HG03159 (cell line): ENCODE measurements around the gene CISTR.
A peak's percentile ranks its signal among the peaks of the same experiment; 100 is the strongest.

ENCODE experiments used
- ATAC-seq: cut with Tn5 transposase; IDR thresholded peaks from one replicate; pipeline ENCODE4 v1.9.1; 2021; ENCODE audit warnings: mild to moderate bottlenecking, moderate library complexity; ENCODE audit not compliant: unreplicated experiment

Gene CISTR

GRCh38 chr12:53746592-53747092 is 5.1 kb downstream of the CISTR start:
- ATAC-seq: peak; percentile 50

GRCh38 chr12:53744751-53745150 is 7.0 kb downstream of the CISTR start:
- no peak for ATAC-seq

DNA sequence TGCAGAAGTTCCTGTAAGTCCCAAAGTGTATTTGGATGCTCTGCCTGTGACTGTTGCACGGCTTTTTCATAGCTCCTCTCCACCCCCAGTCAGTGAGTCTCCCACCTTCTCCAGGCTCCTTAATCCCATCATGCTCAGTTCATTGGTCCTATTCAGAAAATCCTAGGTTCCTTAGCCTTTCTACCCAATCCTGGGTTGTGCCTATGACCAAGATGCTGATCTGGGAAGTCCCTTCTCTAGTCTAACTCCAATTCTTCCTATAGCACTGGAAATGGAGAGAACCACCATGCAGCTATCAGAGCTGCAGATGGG is 7.7 kb downstream of the CISTR start:
- no peak for ATAC-seq

DNA sequence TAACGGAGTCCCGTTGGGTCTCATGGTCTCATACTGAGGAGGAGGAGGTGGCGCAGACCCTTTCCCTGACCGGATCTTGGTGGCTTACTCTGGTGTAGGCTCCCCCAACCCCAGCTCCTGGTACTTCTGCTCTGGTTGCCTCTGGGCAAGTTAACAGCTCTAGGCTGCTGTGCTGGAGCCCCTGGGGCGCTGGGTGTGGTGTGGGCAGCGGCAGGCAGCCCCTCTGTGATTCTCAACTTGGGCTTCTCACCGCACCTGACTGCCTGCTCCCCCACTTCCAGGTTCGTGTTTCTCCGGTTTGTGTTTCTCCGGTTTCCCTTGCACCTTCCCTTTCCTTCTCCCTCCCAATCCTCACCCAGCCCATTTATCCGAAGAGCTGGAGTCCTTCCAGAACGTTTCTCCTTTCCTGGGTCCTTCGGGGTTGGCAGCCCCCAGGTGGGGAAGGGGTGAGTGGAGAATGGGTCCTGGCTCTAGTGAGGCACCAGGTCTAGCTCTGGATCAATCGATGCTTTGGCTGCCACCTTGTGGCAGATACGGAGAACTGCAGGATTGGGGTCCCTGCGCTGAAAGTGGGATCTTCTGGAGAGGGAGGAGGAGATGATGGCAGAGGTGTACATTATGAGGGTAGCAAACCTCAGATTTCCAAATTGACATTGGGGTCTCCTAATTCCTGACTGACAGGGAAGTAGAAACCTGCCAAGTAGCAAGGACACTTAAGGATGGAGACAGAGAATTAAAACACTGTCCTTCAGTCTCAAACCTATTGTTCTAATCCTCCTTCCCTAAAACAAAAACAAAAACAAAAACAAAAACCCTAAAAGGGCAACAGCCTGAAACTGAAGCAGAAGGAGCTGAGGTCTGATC is 8.3 kb downstream of the CISTR start:
- ATAC-seq: peak; percentile 40

- ATAC-seq: no peak
Observed at GRCh38 chr12:53740130-53740491, 11.7 kb downstream of the CISTR start.

DNA sequence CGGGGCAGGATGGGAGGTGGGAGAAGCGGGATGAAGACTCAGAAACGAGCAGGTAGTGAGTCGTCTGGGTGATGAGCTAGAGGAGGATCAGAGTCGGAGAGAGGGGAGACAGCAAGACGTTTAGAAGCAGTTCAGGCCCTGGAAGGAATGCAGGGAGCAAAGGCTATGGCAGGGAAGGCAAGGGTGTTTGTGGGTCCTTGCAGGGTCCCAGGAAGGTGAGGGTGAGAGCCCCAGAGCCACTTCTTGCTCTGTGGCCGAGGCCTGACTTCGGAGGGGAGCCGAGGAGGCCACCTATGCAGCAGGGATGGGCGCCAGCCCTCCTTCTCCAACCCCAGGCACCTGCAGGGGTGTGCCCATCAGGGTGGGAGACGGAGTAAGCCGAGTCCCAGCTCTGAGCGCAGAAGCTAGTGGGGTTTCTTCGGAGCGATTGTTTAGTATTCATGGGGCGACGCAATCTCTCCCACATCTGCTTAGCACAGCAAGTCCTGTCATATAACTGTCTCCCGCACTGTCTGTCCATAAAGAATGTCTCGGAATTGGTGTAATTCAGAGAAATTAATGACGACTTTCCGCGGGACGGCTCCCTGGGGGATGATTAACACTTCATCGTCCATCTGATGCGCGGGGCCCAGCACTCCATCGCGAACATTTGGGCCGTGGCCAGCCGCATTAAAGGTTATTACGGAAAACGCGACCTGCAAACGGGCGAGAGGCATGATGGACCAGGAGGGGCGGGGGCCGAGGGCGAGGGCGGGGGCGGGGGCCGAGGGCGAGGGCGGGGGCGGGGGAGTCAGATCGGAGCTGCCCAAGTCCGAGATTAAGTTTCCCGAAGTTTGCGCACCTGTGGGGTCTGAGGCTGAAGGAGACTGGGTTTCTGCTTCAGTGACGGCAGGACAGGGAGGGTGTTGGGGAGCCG is 12.3 kb downstream of the CISTR start:
- ATAC-seq: no peak

GRCh38 chr12:53738406-53739213 is 13.2 kb downstream of the CISTR start:
- ATAC-seq: no peak

DNA sequence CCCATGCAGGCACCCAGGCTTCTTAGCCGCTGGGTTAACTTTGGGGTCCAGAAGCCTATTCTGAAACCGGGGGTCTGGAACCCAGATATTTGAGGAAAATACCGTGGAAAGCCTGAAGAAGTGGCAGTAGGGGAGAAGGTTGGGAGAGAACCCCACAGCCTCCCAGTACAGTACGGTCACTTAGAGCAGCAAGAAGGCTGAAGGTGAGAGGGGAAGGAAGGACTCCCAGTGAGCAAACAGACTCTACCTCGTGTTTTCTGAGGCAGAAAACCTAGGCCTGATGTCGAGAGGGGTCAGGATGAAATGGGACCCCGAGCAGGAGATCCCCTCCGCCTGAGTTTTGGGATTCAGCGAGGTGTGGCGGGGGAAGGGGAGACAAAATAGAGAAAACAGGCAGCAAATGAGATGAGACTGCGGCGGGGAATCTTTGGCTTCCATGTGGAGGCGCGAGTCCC is 13.8 kb downstream of the CISTR start:
- ATAC-seq: no peak

- no peak for ATAC-seq
Observed at GRCh38 chr12:53737093-53737808, 14.5 kb downstream of the CISTR start.

GRCh38 chr12:53736592-53736991 is 15.2 kb downstream of the CISTR start:
- no peak for ATAC-seq

DNA sequence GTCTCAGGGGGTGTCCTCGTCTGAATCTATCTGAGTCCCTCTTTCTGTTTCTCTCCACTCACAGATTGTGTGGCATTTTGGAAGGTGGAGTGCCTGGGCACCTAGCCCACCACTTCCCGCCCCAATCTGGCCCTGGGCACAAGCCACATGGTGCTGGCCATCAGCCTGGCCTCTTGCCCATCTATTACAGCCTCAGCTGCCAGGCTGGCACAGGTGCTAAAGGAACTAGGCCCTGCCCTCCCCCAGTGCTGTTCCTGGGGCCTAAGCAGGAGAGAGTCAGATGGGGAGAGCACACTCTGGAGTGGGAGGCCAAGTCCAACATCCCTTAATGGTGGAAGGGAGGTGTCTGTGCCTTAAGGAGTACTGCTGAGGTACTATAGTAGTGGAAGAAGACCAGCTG is 16.2 kb downstream of the CISTR start:
- no peak for ATAC-seq

- no peak for ATAC-seq
Observed at GRCh38 chr12:53734425-53734824, 17.4 kb downstream of the CISTR start.

DNA sequence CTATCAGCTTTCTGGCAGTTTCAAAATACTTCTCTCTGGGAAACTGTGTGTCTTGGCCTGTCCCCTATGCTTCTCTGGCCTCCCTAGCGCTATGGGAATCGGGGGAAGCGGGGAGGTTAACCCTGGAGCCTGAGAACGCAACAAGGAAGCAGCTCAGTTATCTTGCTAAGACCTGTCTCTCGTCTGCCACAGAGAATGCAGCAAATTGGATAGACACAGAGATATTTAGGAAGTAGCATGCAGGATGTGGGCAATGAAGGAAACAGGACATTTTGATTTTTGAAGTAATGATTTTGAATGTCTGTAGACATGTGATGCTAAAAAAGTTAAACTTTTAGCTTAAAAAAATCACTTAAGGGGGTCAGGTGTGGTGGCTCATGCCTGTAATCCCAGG is 18.0 kb downstream of the CISTR start:
- ATAC-seq: no peak

- no peak for ATAC-seq
Observed at GRCh38 chr12:53733051-53733806, 18.6 kb downstream of the CISTR start.

DNA sequence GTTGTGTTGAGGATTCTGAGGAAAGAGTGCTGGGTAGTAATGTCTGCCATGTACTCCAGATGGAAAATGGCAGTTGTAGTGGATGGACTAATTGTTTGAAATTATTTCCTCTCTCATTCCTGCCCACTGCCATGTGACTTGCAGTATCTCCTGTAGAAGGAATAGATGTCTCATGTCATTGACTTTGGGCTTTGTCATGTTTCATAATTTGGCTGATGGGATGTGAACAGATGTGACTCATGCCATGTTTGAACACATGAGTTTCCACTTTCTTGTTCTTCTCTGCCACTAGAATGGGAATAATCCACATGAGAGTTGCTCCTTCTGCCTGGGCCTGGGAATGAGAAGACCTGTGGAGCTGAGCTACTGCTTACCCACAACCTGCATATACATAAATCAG is 22.1 kb downstream of the CISTR start:
- no peak for ATAC-seq

- no peak for ATAC-seq
Observed at GRCh38 chr12:53728206-53728605, 23.6 kb downstream of the CISTR start.

GRCh38 chr12:53727310-53728041 is 24.3 kb downstream of the CISTR start, which contains the start of gene CALCOCO1:
CALCOCO1 (minus strand) TSS chr12:53727452; CDS start chr12:53725242, 2,210 bp downstream.
- peak; percentile 97 for ATAC-seq

DNA sequence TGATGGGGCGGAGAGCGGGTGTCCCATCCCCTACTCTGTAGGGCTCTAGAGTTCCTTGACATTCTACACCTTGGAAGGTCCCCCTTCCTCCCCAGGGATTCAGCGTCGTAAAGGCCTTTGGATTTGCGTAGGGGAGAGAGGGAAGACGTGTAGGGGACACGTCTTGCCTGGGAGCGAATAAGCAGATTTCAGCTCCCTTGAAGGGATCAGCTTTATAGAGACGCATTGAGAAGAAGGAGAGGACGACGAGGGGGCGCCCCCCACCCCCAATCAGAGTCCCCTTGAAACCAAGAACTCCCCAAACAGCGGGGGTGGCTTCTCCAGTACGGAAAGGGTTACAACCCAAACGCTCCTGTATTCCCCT is 24.9 kb downstream of the CISTR start:
- ATAC-seq: no peak

- no peak for ATAC-seq
Observed at GRCh38 chr12:53726341-53726740, 25.4 kb downstream of the CISTR start.
